Activated T-cell treated with anti-CD3 and anti-CD28 coated beads, Interleukin-2, amount 50 U/mL, for 72 hours (primary cell): ENCODE measurements around the gene CALY. TPM values are rescaled to one million over a fixed set of nuclear protein-coding genes. Genes with fewer than 3 reads are reported as not detected.
"Not testable (repeated sequence)": the region's sequence is repeated elsewhere in the genome, so short reads cannot be mapped to it uniquely, and the experiment has no call there.

Experiments used
- ATAC-seq, 2 donors: fragments of 150-1000 bp; cut with Tn5 transposase; replicated peaks in 1 of 2; 2 replicates each; pipeline ENCODE4 v1.10.0; 2021; ENCODE audit warnings: moderate library complexity in 2 of 2, mild to moderate bottlenecking in 1 of 2
- DNase-seq, 2 donors: peaks; one replicate each; pipeline ENCODE4 v3.0.0; 2021 to 2022; ENCODE audit warnings: mixed read lengths in 1 of 2
- H3K27ac Mint-ChIP-seq: one replicate; pipeline ENCODE4 v1.8.0; 2022; ENCODE audit warnings: mild to moderate bottlenecking, moderate library complexity, mixed read lengths
- H3K27me3 Mint-ChIP-seq: one replicate; pipeline ENCODE4 v1.8.0; 2022; ENCODE audit warnings: low read depth, mixed read lengths
- H3K36me3 Mint-ChIP-seq, 2 donors: one replicate each; pipeline ENCODE4 v1.8.0; 2022; ENCODE audit warnings: mixed read lengths in 2 of 2, mild to moderate bottlenecking in 1 of 2; ENCODE audit not compliant: insufficient read depth in 2 of 2
- H3K4me1 Mint-ChIP-seq: one replicate; pipeline ENCODE4 v1.8.0; 2022; ENCODE audit warnings: low read depth, mixed read lengths
- H3K4me3 Mint-ChIP-seq, 2 donors: one replicate each; pipeline ENCODE4 v1.8.0; 2022; ENCODE audit warnings: mild to moderate bottlenecking in 2 of 2, mixed read lengths in 2 of 2, moderate library complexity in 2 of 2
- H3K9me3 Mint-ChIP-seq, 2 donors: one replicate each; pipeline ENCODE4 v1.8.0; 2022; ENCODE audit warnings: mixed read lengths in 2 of 2
- total RNA-seq, 2 donors: library from RNA; stranded (reverse); gene quantifications; one replicate each; pipeline ENCODE4 v1.2.3, GENCODE V29; 2022

The CALY gene
- under 1 TPM in 1 of 2 donors, not detected in 1; 0.09 TPM for total RNA-seq

- Mint-ChIP-seq H3K27ac (no peak within 1 kb of the TSS), H3K27me3 (peaks cover 32% of the 10 kb centered on the region), H3K4me3 (peak within 1 kb of the TSS; percentile 13 to 67), H3K9me3 (no peaks in the 10 kb centered on the region), H3K4me1 (peaks cover 7% of the 10 kb centered on the region), H3K36me3 (no peaks in the 10 kb centered on the region)
- peak; percentile 69 to 80 for DNase-seq
- peak; percentile 56 to 66 for ATAC-seq
Measured at GRCh38 chr10:133336577-133337369, at the start of gene CALY. CALY (minus strand) TSS chr10:133336896; CDS start chr10:133328989, 7,907 bp downstream.

DNA sequence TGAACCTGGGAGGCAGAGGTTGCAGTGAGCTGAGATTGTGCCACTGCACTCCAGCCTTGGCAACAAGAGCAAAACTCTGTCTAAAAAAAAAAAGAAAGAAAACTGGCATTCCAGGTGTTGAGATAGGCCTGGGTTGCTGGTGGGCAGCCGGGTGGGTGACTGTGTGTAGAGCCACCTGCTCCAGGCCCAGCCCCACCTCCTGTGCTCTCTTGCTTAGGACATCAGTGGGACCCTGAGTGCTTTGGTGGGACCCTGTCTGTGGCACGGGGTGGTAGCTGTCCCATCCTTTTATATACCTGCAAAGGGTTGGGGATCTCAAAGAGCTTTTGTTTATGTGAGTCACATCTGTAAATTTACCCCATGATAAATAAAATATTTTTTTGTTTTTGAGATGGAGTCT, 48.5 kb upstream of the CALY start:
- Mint-ChIP-seq H3K4me3 (no peak overlapping the region), H3K9me3 (no peaks in the 10 kb centered on the region), H3K27ac (no peak overlapping the region), H3K27me3 (no peaks in the 10 kb centered on the region), H3K4me1 (peaks cover 18% of the 10 kb centered on the region), H3K36me3 (no peaks in the 10 kb centered on the region)
- ATAC-seq: no peak
- DNase-seq: no peak

DNA sequence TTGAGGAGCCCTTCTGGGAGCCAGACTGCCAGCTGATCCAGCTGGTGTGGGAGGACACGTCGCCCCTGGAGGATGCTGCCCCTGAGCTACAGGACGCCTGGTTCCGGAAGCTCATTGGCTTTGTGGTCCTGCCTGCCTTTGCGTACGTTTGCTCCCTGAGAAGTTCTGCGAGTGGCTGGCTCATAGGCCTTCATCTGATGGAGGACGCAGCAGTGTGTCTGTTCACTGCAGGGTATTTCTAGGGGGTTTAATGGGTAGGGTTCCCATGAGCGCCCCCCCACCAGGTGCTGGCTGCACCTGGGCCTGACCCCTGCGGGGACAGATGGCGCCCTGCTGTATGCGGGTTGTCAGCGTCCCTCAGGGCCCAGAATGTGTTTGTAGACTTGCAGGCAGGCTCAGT, 47.4 kb upstream of the CALY start:
- Mint-ChIP-seq H3K27ac (no peak overlapping the region), H3K4me1 (peaks cover 11% of the 10 kb centered on the region), H3K4me3 (no peak overlapping the region), H3K9me3 (no peaks in the 10 kb centered on the region), H3K36me3 (no peaks in the 10 kb centered on the region), H3K27me3 (no peaks in the 10 kb centered on the region)
- no peak for ATAC-seq
- no peak for DNase-seq

GRCh38 chr10:133383551-133383950, 46.9 kb upstream of the CALY start:
- DNase-seq (no peak), ATAC-seq (no peak)
- Mint-ChIP-seq H3K27ac (no peak overlapping the region), H3K36me3 (no peaks in the 10 kb centered on the region), H3K9me3 (no peaks in the 10 kb centered on the region), H3K27me3 (no peaks in the 10 kb centered on the region), H3K4me3 (no peak overlapping the region), H3K4me1 (peaks cover 6% of the 10 kb centered on the region)

- no peak for DNase-seq
- H3K36me3 Mint-ChIP-seq: no peaks in the 10 kb centered on the region
- no peak overlapping the region for H3K4me3 Mint-ChIP-seq
Measured at GRCh38 chr10:133381036-133381435, 44.3 kb upstream of the CALY start.

DNA sequence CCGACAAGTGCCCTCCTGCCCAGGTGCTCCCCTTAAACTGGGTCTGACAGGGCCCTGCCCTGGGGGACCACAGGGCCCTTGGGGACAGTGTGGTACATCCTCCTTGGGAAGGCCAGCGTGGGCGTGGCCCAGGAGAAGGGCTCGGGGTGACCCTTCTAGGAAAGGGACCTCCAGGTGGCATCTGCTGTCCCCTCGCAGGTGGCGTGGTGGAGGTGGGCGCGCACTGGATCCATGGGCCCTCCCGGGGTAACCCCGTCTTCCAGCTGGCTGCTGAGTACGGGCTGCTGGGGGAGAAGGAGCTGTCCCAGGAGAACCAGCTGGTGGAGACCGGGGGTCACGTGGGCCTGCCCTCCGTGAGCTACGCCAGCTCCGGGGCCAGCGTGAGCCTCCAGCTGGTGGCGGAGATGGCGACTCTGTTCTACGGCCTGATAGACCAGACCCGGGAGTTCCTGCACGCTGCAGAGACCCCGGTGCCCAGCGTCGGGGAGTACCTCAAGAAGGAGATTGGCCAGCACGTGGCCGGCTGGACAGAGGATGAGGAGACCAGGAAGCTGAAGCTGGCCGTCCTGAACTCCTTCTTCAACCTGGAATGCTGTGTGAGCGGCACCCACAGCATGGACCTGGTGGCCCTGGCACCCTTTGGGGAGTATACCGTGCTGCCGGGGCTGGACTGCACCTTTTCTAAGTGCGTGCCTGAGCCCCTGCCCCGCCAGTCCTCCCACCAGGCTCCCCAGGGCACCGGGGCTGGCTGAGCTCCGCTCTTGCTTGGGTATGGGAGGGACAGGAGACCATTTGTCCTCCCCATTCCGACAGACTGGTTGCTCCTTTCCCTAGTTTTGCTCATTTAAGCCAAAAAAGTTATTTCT, 43.3 kb upstream of the CALY start:
- no peaks in the 10 kb centered on the region for H3K27me3 Mint-ChIP-seq
- no peaks in the 10 kb centered on the region for H3K4me1 Mint-ChIP-seq
- H3K36me3 Mint-ChIP-seq: no peaks in the 10 kb centered on the region
- ATAC-seq (no peak), DNase-seq (no peak)
- H3K27ac Mint-ChIP-seq: no peak overlapping the region
- H3K4me3 Mint-ChIP-seq: peak overlapping the region; percentile 74 to 85
- H3K9me3 Mint-ChIP-seq: no peaks in the 10 kb centered on the region

More at GRCh38 chr10:133381036-133381435, 44.3 kb upstream of the CALY start:
- no peak for ATAC-seq
- no peaks in the 10 kb centered on the region for H3K9me3 Mint-ChIP-seq
- no peak overlapping the region for H3K27ac Mint-ChIP-seq
- H3K27me3 Mint-ChIP-seq: no peaks in the 10 kb centered on the region
- no peaks in the 10 kb centered on the region for H3K4me1 Mint-ChIP-seq

DNA sequence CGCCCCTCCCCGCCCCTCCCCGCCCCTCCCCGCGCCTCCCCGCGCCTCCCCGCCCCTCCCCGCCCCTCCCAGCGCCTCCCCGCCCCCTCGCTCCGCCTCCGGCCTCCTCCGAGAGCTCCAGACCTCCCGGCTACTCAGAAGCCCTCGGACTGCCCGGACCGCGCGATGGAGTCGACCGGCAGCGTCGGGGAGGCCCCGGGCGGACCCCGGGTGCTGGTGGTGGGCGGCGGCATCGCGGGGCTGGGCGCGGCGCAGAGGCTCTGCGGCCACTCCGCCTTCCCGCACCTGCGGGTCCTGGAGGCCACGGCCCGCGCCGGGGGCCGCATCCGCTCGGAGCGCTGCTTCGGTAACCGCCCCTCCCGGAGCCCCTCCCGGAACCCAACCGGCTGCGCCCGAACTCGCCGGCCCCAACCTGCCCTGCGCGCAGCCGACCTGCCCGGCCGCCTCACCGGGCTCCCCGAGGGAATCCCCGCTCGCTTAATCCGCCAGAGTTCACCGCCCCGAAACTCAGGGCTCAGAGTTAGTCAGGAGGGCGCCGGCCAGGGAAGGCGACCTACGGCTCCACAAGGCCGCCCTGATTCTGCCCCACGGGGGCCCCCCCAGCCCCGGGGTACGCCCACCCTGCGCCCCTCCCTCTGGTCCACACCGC, 42.6 kb upstream of the CALY start, which contains the start of gene PAOX:
Gene PAOX, plus strand, starts transcription at position 111 of the 649 bp plus-strand sequence. Its CDS starts 55 bp downstream, at position 166.
- no peaks in the 10 kb centered on the region for H3K36me3 Mint-ChIP-seq
- DNase-seq (peak; percentile 75 to 77), ATAC-seq (peak; percentile 70 to 71)
- no peaks in the 10 kb centered on the region for H3K27me3 Mint-ChIP-seq
- H3K27ac Mint-ChIP-seq: no peak within 1 kb of the TSS
- no peaks in the 10 kb centered on the region for H3K9me3 Mint-ChIP-seq
- no peaks in the 10 kb centered on the region for H3K4me1 Mint-ChIP-seq
- peak within 1 kb of the TSS; percentile 81 to 88 for H3K4me3 Mint-ChIP-seq

DNA sequence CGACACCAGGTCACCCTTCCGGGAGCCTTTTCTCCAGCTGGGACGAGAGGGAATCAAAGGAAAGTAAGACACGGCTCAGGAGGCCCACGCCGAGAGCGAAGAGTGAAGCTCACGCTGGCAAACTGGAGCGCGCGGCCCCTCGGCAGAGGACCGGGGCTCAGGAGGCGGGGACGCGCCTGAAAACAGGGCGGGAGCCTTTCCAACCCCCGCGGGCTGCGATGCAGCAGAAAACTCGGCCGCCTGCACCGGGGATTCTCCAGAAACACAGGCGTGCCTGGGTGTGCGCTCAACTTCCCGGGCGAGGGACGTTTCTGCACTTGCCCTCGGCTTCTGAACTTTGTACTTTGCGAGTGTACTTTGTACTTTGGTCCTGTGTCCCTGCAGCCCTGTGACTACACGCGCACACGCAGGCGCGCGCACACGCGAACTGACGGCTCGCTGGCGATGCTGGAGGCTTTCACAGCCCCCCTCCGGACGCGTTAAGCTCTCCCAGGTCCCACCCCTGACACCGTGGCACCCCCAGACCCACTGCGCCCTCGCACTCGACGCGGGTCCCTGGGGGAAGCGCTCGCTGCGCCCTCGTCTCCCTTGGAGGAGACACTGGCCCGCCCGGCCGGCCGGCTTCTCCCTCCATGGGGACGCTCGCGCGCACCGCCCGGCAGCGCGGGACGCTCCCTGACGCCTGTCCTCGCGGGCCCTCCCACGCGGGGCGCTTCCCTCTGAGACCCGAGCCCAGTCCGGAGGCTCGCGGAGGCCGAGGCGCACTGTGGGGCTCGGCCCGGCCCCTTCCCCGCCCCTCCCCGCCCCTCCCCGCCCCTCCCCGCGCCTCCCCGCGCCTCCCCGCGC, 41.8 kb upstream of the CALY start:
- no peaks in the 10 kb centered on the region for H3K27me3 Mint-ChIP-seq
- peak overlapping the region; percentile 81 to 88 for H3K4me3 Mint-ChIP-seq
- DNase-seq (peak; percentile 64 to 65), ATAC-seq (peak; percentile 69 to 77)
- H3K4me1 Mint-ChIP-seq: peaks cover 6% of the 10 kb centered on the region
- H3K27ac Mint-ChIP-seq: no peak overlapping the region
- no peaks in the 10 kb centered on the region for H3K9me3 Mint-ChIP-seq
- no peaks in the 10 kb centered on the region for H3K36me3 Mint-ChIP-seq

DNA sequence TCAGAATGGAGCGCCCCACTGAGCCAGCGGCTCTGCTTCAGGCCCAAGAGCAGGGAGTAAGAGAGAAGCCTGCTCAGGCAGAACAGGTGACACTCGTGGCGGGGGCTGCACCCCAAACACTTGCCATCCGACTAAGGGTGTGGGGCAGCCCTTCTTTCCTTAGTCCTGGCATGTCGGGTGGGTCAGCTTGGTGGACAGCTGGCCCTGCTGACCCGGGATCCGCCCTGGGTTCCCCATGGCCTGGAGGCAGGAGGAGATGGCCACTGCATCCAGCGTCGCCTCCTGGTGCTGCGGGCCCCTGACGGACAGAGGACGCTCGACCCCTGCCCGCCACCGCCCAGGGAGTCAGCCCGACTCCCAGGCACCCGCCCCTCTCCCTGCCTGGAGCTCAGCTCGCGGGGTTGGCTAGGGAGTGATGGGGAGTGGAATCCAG, 41.1 kb upstream of the CALY start:
- Mint-ChIP-seq H3K27me3 (no peaks in the 10 kb centered on the region), H3K9me3 (no peaks in the 10 kb centered on the region), H3K36me3 (peaks cover 0 to 2% of the 10 kb centered on the region in 2 donors), H3K4me3 (peak overlapping the region; percentile 81 to 88), H3K27ac (no peak overlapping the region), H3K4me1 (peaks cover 6% of the 10 kb centered on the region)
- ATAC-seq (no peak), DNase-seq (no peak)

- H3K4me1 Mint-ChIP-seq: peaks cover 6% of the 10 kb centered on the region
- no peak overlapping the region for H3K27ac Mint-ChIP-seq
- H3K9me3 Mint-ChIP-seq: no peaks in the 10 kb centered on the region
- ATAC-seq (no peak), DNase-seq (no peak)
- H3K27me3 Mint-ChIP-seq: no peaks in the 10 kb centered on the region
- H3K4me3 Mint-ChIP-seq: peak overlapping the region; percentile 61 to 81
- peaks cover 0 to 2% of the 10 kb centered on the region in 2 donors for H3K36me3 Mint-ChIP-seq
Measured at GRCh38 chr10:133377025-133377817, 40.5 kb upstream of the CALY start.

DNA sequence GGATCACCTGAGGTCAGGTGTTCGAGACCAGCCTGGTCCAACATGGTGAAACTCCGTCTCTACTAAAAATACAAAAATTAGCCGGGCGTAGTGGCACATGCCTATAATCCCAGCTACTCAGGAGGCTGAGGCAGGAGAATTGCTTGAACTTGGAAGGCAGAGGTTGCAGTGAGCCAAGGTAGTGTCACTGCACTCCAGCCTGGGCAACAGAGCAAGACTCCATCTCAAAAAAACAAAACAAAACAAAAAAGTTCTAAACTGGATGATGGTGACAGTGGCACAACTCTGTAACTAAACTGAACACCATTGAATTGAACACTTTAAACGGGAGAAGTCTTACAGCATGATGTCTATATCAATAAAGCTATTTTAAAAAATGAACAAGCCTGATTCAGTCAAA, 39.5 kb upstream of the CALY start:
- H3K27ac Mint-ChIP-seq, H3K36me3 Mint-ChIP-seq, DNase-seq, H3K9me3 Mint-ChIP-seq, H3K27me3 Mint-ChIP-seq, H3K4me1 Mint-ChIP-seq, ATAC-seq: not testable (repeated sequence)
- H3K4me3 Mint-ChIP-seq: peak overlapping the region in 1 of 2 donors; percentile 30
